Calu3 (cell line): ENCODE results near the gene KCNJ10. TPM values are rescaled to one million over a fixed set of nuclear protein-coding genes. Genes with fewer than 3 reads are reported as not detected.

Experiments used
- BruUV-seq: library from RNA; stranded (reverse); fragments of 400-500 nt; replicated peaks from 2 replicates; lab custom pipeline; 2021; lab: Mats Ljungman, UMichigan
- CTCF ChIA-PET: fragments of 300-600 bp; sonication (Branson Sonifier 250); formaldehyde crosslinking; loops from one replicate; lab custom pipeline; 2022; ENCODE audit warnings: antibody characterized with exemption; lab: Charles Lee
- DNase-seq: peaks from one replicate; pipeline ENCODE4 v3.0.0; 2022
- H3K27ac Mint-ChIP-seq: one replicate; pipeline ENCODE4 v1.8.0; 2022; ENCODE audit warnings: mixed read lengths; ENCODE audit not compliant: unreplicated experiment
- H3K27me3 Mint-ChIP-seq: one replicate; pipeline ENCODE4 v1.8.0; 2022; ENCODE audit warnings: mixed read lengths; ENCODE audit not compliant: unreplicated experiment
- H3K36me3 Mint-ChIP-seq: one replicate; pipeline ENCODE4 v1.8.0; 2022; ENCODE audit warnings: mild to moderate bottlenecking, moderate library complexity, mixed read lengths; ENCODE audit not compliant: insufficient read depth, unreplicated experiment
- H3K4me1 Mint-ChIP-seq: one replicate; pipeline ENCODE4 v1.8.0; 2022; ENCODE audit warnings: mild to moderate bottlenecking, low read depth, mixed read lengths; ENCODE audit not compliant: unreplicated experiment
- H3K4me3 Mint-ChIP-seq: one replicate; pipeline ENCODE4 v1.8.0; 2022; ENCODE audit warnings: mild to moderate bottlenecking, low read depth, moderate library complexity, mixed read lengths; ENCODE audit not compliant: unreplicated experiment
- H3K9me3 Mint-ChIP-seq: one replicate; pipeline ENCODE4 v1.8.0; 2022; ENCODE audit warnings: low read depth, mixed read lengths; ENCODE audit not compliant: unreplicated experiment
- intact Hi-C: fragments of 100-400 bp; cut with micrococcal nuclease; formaldehyde crosslinking; loops from one replicate; pipeline ENCODE4 v1.10.0; 2022; ENCODE audit not compliant: unreplicated experiment
- total RNA-seq: library from RNA; stranded (reverse); gene quantifications from 2 replicates; pipeline ENCODE4 v1.2.3, GENCODE V29; 2022
- TF ChIP-seq, protein P1 (sequence below): fragments of 200-600 bp; IDR thresholded peaks from one replicate; pipeline ENCODE4 v1.8.0; 2022; ENCODE audit warnings: antibody characterized with exemption; ENCODE audit not compliant: unreplicated experiment

The KCNJ10 gene
- total RNA-seq, 1 experiment from 2014 or later = not detected

DNA sequence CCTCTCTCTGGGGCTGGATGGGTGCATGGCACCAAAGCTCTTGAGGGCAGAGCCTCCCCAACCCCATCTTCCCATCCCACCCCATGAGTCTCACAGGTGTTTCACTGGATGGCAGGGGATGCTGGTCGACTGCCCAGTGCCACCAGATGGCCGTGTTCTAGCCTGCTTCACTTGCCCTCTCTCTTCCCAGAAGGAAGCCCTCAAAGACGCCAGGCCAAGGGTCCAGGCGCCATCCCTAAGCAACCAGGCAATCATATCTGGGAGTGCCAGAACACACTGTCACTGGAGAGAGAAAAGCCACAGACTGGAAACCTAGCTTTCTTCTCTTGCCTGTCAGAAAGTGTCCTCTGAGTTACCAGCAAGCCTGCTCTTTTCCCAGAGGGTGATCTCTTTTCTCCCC is 64.9 kb downstream of the KCNJ10 start:
- no TSS peak for BruUV-seq
- CTCF ChIA-PET = interaction anchor here (1.6 to 4.2 kb wide), 3 partner anchors 66 to 114 kb away, joined by 3 to 110 read pairs (median 55); no protein-coding TSS in a partner anchor
- no peak for DNase-seq

DNA sequence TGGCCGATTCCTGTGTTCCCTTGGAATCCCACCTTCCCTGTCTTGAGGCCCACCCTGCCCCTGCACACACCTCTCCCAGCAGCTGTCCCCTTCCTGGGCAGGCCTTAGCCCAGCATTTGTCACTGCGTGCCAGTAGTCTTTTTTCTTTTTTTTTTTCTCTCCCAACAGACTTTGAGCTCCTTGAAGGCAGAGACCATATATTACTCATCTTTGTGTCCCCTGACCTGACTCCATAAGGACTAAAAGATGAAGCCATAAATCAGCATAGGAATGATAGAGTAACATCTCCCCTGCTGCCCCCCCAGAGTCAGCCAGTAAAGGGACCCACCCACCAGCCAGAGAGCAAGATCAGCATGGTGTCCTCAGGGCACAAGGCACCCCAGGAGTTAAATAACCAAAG is 65.5 kb downstream of the KCNJ10 start:
- intact Hi-C loops = loop anchor here (10.0 kb wide), 1 partner anchor 870 kb away; no protein-coding TSS in a partner anchor
- H3K4me3 Mint-ChIP-seq = no peak overlapping the region
- no peak overlapping the region for H3K27ac Mint-ChIP-seq
- TF ChIP-seq, protein P1, sequence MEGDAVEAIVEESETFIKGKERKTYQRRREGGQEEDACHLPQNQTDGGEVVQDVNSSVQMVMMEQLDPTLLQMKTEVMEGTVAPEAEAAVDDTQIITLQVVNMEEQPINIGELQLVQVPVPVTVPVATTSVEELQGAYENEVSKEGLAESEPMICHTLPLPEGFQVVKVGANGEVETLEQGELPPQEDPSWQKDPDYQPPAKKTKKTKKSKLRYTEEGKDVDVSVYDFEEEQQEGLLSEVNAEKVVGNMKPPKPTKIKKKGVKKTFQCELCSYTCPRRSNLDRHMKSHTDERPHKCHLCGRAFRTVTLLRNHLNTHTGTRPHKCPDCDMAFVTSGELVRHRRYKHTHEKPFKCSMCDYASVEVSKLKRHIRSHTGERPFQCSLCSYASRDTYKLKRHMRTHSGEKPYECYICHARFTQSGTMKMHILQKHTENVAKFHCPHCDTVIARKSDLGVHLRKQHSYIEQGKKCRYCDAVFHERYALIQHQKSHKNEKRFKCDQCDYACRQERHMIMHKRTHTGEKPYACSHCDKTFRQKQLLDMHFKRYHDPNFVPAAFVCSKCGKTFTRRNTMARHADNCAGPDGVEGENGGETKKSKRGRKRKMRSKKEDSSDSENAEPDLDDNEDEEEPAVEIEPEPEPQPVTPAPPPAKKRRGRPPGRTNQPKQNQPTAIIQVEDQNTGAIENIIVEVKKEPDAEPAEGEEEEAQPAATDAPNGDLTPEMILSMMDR = no peak
- BruUV-seq = no TSS peak
- no peaks in the 10 kb centered on the region for H3K36me3 Mint-ChIP-seq
- H3K27me3 Mint-ChIP-seq = peaks cover 31% of the 10 kb centered on the region
- no peaks in the 10 kb centered on the region for H3K9me3 Mint-ChIP-seq
- CTCF ChIA-PET = interaction anchor here (3.8 kb wide), 1 partner anchor 65 kb away, joined by 55 read pairs; no protein-coding TSS in a partner anchor
- H3K4me1 Mint-ChIP-seq = no peaks in the 10 kb centered on the region
- DNase-seq = no peak

More for the DNA sequence above, 64.9 kb downstream of the KCNJ10 start:
- H3K4me1 Mint-ChIP-seq = no peaks in the 10 kb centered on the region
- H3K36me3 Mint-ChIP-seq = no peaks in the 10 kb centered on the region
- peaks cover 34% of the 10 kb centered on the region for H3K27me3 Mint-ChIP-seq
- H3K9me3 Mint-ChIP-seq = no peaks in the 10 kb centered on the region
- TF ChIP-seq, protein P1 = no peak
- intact Hi-C loops = loop anchor here (10.0 kb wide), 1 partner anchor 870 kb away; no protein-coding TSS in a partner anchor
- no peak overlapping the region for H3K27ac Mint-ChIP-seq
- no peak overlapping the region for H3K4me3 Mint-ChIP-seq

DNA sequence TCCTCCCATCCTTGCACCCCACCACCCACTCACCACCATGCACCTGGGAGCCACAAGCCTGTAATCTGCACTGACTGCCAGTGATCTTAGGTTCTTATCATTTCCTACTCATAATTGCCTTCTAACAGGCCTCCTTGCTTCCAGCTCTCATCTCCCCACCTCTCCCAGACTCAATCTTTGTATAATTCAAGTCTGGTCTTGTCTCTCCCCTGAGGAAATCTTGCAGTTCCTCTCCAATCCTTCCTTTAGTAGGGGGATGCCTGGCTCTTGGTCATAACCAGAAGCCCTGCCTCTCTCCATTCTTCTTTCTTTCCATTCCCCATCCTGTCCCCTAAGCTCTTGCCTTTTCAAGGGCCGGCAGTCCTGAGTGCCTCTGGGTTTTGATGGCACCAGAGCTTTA is 66.0 kb downstream of the KCNJ10 start:
- H3K27me3 Mint-ChIP-seq = peaks cover 31% of the 10 kb centered on the region
- BruUV-seq = no TSS peak
- DNase-seq = no peak
- H3K4me3 Mint-ChIP-seq = no peak overlapping the region
- no peaks in the 10 kb centered on the region for H3K36me3 Mint-ChIP-seq
- H3K9me3 Mint-ChIP-seq = no peaks in the 10 kb centered on the region
- no peak overlapping the region for H3K27ac Mint-ChIP-seq
- H3K4me1 Mint-ChIP-seq = no peaks in the 10 kb centered on the region
- intact Hi-C loops = loop anchor here (10.0 kb wide), 1 partner anchor 869 kb away; no protein-coding TSS in a partner anchor
- TF ChIP-seq, protein P1 = no peak
- CTCF ChIA-PET = interaction anchor here (0.8 kb wide), 1 partner anchor 10 kb away, joined by 3 read pairs; no protein-coding TSS in a partner anchor

DNA sequence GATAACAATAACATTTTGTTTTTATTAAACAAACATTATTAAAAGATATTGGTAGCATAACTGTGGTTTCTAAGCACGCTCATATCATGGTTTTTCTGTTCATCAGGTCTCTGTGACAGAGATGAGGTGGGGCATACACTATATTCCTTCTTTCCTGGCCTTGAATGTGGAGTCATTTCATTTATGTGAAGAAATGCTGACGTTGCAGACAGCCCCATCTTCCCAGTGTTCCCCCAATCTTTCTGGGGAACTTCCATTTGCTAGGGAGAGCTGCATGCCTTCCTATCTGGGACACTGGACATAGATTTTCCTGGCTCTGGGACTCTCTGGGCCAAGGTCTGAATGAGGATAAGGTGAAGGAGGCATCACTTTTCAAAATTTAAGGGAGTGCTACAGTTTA is 68.5 kb downstream of the KCNJ10 start:
- no peak overlapping the region for H3K27ac Mint-ChIP-seq
- DNase-seq = no peak
- H3K27me3 Mint-ChIP-seq = peaks cover 35% of the 10 kb centered on the region
- H3K36me3 Mint-ChIP-seq = no peaks in the 10 kb centered on the region
- TF ChIP-seq, protein P1 = no peak
- CTCF ChIA-PET = interaction anchor here (0.7 to 1.3 kb wide), 2 partner anchors 78 to 108 kb away, joined by 3 to 4 read pairs; no protein-coding TSS in a partner anchor
- no peak overlapping the region for H3K4me3 Mint-ChIP-seq
- no peaks in the 10 kb centered on the region for H3K9me3 Mint-ChIP-seq
- no TSS peak for BruUV-seq
- H3K4me1 Mint-ChIP-seq = peaks cover 6% of the 10 kb centered on the region
- intact Hi-C loops = loop anchor here (10.0 kb wide), 1 partner anchor 867 kb away; no protein-coding TSS in a partner anchor
